GM23338 (cell line): ENCODE data around the gene DENND4C.

Source experiments
- CREB1 ChIP-seq: fragments of 250-450 bp; sonication (Bioruptor Pico); IDR thresholded peaks from 2 replicates; pipeline ENCODE4 v1.5.0; 2020; ENCODE audit warnings: low read depth, mild to moderate bottlenecking, moderate library complexity
- EZH2 ChIP-seq: fragments of 200-600 bp; sonication (generic); IDR thresholded peaks from one replicate; pipeline ENCODE4 v1.8.0; 2017; ENCODE audit warnings: antibody characterized with exemption, mild to moderate bottlenecking, low read depth; ENCODE audit not compliant: unreplicated experiment
- EZH2phosphoT487 ChIP-seq: fragments of 200-600 bp; sonication (generic); IDR thresholded peaks from one replicate; pipeline ENCODE4 v1.8.1; 2018; ENCODE audit warnings: antibody characterized with exemption; ENCODE audit not compliant: unreplicated experiment
- JUNB ChIP-seq: IDR thresholded peaks from one replicate; pipeline ENCODE4 v1.6.1; 2016; ENCODE audit warnings: antibody characterized with exemption; ENCODE audit not compliant: unreplicated experiment
- NANOG ChIP-seq: IDR thresholded peaks from 2 replicates; pipeline ENCODE4 v1.6.1; 2016; ENCODE audit warnings: antibody characterized with exemption, borderline replicate concordance
- POLR2AphosphoS5 ChIP-seq: IDR thresholded peaks from 2 replicates; pipeline ENCODE4 v1.6.1; 2016; ENCODE audit warnings: antibody characterized with exemption, low read depth
- STAT1 ChIP-seq: IDR thresholded peaks from one replicate; pipeline ENCODE4 v1.6.1; 2016; ENCODE audit warnings: antibody characterized with exemption; ENCODE audit not compliant: unreplicated experiment
- ZNF331 ChIP-seq: fragments of 250-450 bp; sonication (Bioruptor Pico); IDR thresholded peaks from 2 replicates; pipeline ENCODE4 v1.5.0; 2020; ENCODE audit warnings: low read depth, mild to moderate bottlenecking, moderate library complexity
- TF ChIP-seq, protein P1 (sequence below), 2 experiments: fragments of 200-600 bp in 1 of 2; sonication (generic) in 1 of 2; conservative IDR thresholded peaks; 2 replicates each; pipeline versions ENCODE4 v1.5.1 to v1.6.1; 2016 to 2017; ENCODE audit warnings: antibody characterized with exemption in 2 of 2, low read depth in 2 of 2, mild to moderate bottlenecking in 2 of 2, moderate library complexity in 1 of 2
- TF ChIP-seq, protein P2 (sequence below): IDR thresholded peaks from 2 replicates; pipeline ENCODE4 v1.6.1; 2016; ENCODE audit warnings: antibody characterized with exemption
- TF ChIP-seq, protein P3 (sequence below): fragments of 250-450 bp; sonication (Bioruptor Pico); IDR thresholded peaks from 2 replicates; pipeline ENCODE4 v1.5.0; 2020; ENCODE audit warnings: mild to moderate bottlenecking, moderate library complexity
- TF ChIP-seq, protein P4 (sequence below): IDR thresholded peaks from one replicate; pipeline ENCODE4 v1.6.1; 2018; ENCODE audit warnings: antibody characterized with exemption; ENCODE audit not compliant: unreplicated experiment

DNA sequence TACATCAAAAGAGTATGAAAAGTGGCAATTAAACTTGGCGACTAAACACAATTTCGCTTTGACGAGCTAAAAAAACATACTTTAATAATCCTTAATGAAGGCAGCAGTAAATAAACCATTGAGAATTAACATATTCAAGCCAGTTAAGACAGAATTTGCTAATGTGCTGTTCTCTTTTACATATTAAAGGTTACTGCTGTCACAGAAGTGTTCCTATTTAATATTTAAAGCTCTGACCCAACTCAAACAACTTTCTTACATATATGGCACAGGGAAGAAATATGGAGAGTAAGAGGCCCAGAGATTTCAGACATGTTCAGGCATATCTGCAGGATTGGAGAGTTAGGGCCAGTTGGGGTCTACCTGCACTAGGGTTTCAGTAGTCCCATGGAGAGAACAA is 16.7 kb upstream of the DENND4C start:
- TF ChIP-seq, protein P1, sequence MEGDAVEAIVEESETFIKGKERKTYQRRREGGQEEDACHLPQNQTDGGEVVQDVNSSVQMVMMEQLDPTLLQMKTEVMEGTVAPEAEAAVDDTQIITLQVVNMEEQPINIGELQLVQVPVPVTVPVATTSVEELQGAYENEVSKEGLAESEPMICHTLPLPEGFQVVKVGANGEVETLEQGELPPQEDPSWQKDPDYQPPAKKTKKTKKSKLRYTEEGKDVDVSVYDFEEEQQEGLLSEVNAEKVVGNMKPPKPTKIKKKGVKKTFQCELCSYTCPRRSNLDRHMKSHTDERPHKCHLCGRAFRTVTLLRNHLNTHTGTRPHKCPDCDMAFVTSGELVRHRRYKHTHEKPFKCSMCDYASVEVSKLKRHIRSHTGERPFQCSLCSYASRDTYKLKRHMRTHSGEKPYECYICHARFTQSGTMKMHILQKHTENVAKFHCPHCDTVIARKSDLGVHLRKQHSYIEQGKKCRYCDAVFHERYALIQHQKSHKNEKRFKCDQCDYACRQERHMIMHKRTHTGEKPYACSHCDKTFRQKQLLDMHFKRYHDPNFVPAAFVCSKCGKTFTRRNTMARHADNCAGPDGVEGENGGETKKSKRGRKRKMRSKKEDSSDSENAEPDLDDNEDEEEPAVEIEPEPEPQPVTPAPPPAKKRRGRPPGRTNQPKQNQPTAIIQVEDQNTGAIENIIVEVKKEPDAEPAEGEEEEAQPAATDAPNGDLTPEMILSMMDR (conservative IDR thresholded peaks at IDR 0.05; ENCODE audit: low read depth in 2 of 2), result no peak
- TF ChIP-seq EZH2, result no peak
- TF ChIP-seq CREB1 (CRISPR knock-in tag), result no peak
- TF ChIP-seq, protein P2, sequence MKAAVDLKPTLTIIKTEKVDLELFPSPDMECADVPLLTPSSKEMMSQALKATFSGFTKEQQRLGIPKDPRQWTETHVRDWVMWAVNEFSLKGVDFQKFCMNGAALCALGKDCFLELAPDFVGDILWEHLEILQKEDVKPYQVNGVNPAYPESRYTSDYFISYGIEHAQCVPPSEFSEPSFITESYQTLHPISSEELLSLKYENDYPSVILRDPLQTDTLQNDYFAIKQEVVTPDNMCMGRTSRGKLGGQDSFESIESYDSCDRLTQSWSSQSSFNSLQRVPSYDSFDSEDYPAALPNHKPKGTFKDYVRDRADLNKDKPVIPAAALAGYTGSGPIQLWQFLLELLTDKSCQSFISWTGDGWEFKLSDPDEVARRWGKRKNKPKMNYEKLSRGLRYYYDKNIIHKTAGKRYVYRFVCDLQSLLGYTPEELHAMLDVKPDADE, result no peak
- TF ChIP-seq NANOG, result no peak
- TF ChIP-seq, protein P3, sequence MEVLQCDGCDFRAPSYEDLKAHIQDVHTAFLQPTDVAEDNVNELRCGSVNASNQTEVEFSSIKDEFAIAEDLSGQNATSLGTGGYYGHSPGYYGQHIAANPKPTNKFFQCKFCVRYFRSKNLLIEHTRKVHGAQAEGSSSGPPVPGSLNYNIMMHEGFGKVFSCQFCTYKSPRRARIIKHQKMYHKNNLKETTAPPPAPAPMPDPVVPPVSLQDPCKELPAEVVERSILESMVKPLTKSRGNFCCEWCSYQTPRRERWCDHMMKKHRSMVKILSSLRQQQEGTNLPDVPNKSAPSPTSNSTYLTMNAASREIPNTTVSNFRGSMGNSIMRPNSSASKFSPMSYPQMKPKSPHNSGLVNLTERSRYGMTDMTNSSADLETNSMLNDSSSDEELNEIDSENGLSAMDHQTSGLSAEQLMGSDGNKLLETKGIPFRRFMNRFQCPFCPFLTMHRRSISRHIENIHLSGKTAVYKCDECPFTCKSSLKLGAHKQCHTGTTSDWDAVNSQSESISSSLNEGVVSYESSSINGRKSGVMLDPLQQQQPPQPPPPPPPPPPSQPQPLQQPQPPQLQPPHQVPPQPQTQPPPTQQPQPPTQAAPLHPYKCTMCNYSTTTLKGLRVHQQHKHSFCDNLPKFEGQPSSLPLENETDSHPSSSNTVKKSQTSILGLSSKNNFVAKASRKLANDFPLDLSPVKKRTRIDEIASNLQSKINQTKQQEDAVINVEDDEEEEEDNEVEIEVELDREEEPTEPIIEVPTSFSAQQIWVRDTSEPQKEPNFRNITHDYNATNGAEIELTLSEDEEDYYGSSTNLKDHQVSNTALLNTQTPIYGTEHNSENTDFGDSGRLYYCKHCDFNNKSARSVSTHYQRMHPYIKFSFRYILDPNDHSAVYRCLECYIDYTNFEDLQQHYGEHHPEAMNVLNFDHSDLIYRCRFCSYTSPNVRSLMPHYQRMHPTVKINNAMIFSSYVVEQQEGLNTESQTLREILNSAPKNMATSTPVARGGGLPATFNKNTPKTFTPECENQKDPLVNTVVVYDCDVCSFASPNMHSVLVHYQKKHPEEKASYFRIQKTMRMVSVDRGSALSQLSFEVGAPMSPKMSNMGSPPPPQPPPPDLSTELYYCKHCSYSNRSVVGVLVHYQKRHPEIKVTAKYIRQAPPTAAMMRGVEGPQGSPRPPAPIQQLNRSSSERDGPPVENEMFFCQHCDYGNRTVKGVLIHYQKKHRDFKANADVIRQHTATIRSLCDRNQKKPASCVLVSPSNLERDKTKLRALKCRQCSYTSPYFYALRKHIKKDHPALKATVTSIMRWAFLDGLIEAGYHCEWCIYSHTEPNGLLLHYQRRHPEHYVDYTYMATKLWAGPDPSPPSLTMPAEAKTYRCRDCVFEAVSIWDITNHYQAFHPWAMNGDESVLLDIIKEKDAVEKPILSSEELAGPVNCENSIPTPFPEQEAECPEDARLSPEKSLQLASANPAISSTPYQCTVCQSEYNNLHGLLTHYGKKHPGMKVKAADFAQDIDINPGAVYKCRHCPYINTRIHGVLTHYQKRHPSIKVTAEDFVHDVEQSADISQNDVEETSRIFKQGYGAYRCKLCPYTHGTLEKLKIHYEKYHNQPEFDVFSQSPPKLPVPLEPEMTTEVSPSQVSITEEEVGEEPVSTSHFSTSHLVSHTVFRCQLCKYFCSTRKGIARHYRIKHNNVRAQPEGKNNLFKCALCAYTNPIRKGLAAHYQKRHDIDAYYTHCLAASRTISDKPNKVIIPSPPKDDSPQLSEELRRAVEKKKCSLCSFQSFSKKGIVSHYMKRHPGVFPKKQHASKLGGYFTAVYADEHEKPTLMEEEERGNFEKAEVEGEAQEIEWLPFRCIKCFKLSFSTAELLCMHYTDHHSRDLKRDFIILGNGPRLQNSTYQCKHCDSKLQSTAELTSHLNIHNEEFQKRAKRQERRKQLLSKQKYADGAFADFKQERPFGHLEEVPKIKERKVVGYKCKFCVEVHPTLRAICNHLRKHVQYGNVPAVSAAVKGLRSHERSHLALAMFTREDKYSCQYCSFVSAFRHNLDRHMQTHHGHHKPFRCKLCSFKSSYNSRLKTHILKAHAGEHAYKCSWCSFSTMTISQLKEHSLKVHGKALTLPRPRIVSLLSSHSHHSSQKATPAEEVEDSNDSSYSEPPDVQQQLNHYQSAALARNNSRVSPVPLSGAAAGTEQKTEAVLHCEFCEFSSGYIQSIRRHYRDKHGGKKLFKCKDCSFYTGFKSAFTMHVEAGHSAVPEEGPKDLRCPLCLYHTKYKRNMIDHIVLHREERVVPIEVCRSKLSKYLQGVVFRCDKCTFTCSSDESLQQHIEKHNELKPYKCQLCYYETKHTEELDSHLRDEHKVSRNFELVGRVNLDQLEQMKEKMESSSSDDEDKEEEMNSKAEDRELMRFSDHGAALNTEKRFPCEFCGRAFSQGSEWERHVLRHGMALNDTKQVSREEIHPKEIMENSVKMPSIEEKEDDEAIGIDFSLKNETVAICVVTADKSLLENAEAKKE, result no peak
- TF ChIP-seq EZH2phosphoT487, result no peak
- TF ChIP-seq, protein P4, sequence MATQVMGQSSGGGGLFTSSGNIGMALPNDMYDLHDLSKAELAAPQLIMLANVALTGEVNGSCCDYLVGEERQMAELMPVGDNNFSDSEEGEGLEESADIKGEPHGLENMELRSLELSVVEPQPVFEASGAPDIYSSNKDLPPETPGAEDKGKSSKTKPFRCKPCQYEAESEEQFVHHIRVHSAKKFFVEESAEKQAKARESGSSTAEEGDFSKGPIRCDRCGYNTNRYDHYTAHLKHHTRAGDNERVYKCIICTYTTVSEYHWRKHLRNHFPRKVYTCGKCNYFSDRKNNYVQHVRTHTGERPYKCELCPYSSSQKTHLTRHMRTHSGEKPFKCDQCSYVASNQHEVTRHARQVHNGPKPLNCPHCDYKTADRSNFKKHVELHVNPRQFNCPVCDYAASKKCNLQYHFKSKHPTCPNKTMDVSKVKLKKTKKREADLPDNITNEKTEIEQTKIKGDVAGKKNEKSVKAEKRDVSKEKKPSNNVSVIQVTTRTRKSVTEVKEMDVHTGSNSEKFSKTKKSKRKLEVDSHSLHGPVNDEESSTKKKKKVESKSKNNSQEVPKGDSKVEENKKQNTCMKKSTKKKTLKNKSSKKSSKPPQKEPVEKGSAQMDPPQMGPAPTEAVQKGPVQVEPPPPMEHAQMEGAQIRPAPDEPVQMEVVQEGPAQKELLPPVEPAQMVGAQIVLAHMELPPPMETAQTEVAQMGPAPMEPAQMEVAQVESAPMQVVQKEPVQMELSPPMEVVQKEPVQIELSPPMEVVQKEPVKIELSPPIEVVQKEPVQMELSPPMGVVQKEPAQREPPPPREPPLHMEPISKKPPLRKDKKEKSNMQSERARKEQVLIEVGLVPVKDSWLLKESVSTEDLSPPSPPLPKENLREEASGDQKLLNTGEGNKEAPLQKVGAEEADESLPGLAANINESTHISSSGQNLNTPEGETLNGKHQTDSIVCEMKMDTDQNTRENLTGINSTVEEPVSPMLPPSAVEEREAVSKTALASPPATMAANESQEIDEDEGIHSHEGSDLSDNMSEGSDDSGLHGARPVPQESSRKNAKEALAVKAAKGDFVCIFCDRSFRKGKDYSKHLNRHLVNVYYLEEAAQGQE, result no peak
- TF ChIP-seq POLR2AphosphoS5, result no peak
- TF ChIP-seq JUNB, result no peak
- TF ChIP-seq STAT1, result no peak
- no peak for TF ChIP-seq ZNF331 (CRISPR knock-in tag)
